Measurements from ENCODE around the gene SPSB1. TPM values are rescaled to one million over a fixed set of nuclear protein-coding genes. Genes with fewer than 3 reads are reported as not detected.

SPSB1 gene
- total and polyA plus RNA-seq, 2 donors from 2014 or later: 12.7 to 25.9 TPM

- Histone ChIP-seq H3K36me3 (ENCODE audit: control insufficient read depth in 2 of 3, insufficient read depth in 3 of 3, low read length in 3 of 3) (no peaks in the 10 kb centered on the region), H3K27me3 (ENCODE audit: control insufficient read depth, insufficient read depth, low read length) (no peaks in the 10 kb centered on the region), H3K4me3 (ENCODE audit: low read length in 3 of 3) (no peak overlapping the region), H3K4me1 (ENCODE audit: control insufficient read depth in 2 of 3, insufficient read depth in 2 of 3, low read depth in 1 of 3, low read length in 3 of 3) (peaks cover 0 to 11% (median 0%) of the 10 kb centered on the region in 3 donors), H3K9ac (ENCODE audit: low read length in 3 of 3) (no peak overlapping the region), H3K27ac (ENCODE audit: low read depth in 2 of 2, low read length in 2 of 2) (no peak overlapping the region), H3K9me3 (ENCODE audit: control insufficient read depth in 2 of 3, insufficient read depth in 1 of 3, low read length in 3 of 3) (no peaks in the 10 kb centered on the region)
- FAIRE-seq: no peak
- TF ChIP-seq CTCF (IDR thresholded peaks at IDR 0.05; ENCODE audit: borderline replicate concordance, extremely low read depth, insufficient read depth): no peak
- DNase-seq: peak in 1 of 5 donors; percentile 30
- intact Hi-C loops (cut with DNase I): no loop called here
Observed at GRCh38 chr1:9402717-9403225, 110.1 kb downstream of the SPSB1 start.

- Histone ChIP-seq H3K9ac (ENCODE audit: low read length in 3 of 3) (no peak overlapping the region), H3K36me3 (ENCODE audit: control insufficient read depth in 2 of 3, insufficient read depth in 3 of 3, low read length in 3 of 3) (no peaks in the 10 kb centered on the region), H3K9me3 (ENCODE audit: control insufficient read depth in 2 of 3, insufficient read depth in 1 of 3, low read length in 3 of 3) (no peaks in the 10 kb centered on the region), H3K4me1 (ENCODE audit: control insufficient read depth in 2 of 3, insufficient read depth in 2 of 3, low read depth in 1 of 3, low read length in 3 of 3) (peaks cover 0 to 11% (median 0%) of the 10 kb centered on the region in 3 donors), H3K4me3 (ENCODE audit: low read length in 3 of 3) (no peak overlapping the region), H3K27ac (ENCODE audit: low read depth in 2 of 2, low read length in 2 of 2) (no peak overlapping the region), H3K27me3 (ENCODE audit: control insufficient read depth, insufficient read depth, low read length) (no peaks in the 10 kb centered on the region)
- peak in 1 of 5 donors; percentile 50 for DNase-seq
- FAIRE-seq: no peak
- intact Hi-C loops (cut with DNase I): no loop called here
- TF ChIP-seq CTCF (IDR thresholded peaks at IDR 0.05; ENCODE audit: borderline replicate concordance, extremely low read depth, insufficient read depth): no peak
Observed at GRCh38 chr1:9404117-9404914, 111.6 kb downstream of the SPSB1 start.

GRCh38 chr1:9406111-9406510, 113.4 kb downstream of the SPSB1 start:
- intact Hi-C loops (cut with DNase I): no loop called here

More at GRCh38 chr1:9406111-9406510, 113.4 kb downstream of the SPSB1 start:
- TF ChIP-seq CTCF (IDR thresholded peaks at IDR 0.05; ENCODE audit: borderline replicate concordance, extremely low read depth, insufficient read depth): no peak
- H3K27me3 ChIP-seq (ENCODE audit: control insufficient read depth, insufficient read depth, low read length): no peaks in the 10 kb centered on the region
- DNase-seq: peak in 1 of 5 donors; percentile 12
- no peaks in the 10 kb centered on the region for H3K4me1 ChIP-seq (ENCODE audit: control insufficient read depth in 2 of 3, insufficient read depth in 2 of 3, low read depth in 1 of 3, low read length in 3 of 3)
- no peak for FAIRE-seq
- H3K4me3 ChIP-seq (ENCODE audit: low read length in 3 of 3): no peak overlapping the region
- no peaks in the 10 kb centered on the region for H3K36me3 ChIP-seq (ENCODE audit: control insufficient read depth in 2 of 3, insufficient read depth in 3 of 3, low read length in 3 of 3)
- no peak overlapping the region for H3K27ac ChIP-seq (ENCODE audit: low read depth in 2 of 2, low read length in 2 of 2)
- H3K9me3 ChIP-seq (ENCODE audit: control insufficient read depth in 2 of 3, insufficient read depth in 1 of 3, low read length in 3 of 3): no peaks in the 10 kb centered on the region
- H3K9ac ChIP-seq (ENCODE audit: low read length in 3 of 3): no peak overlapping the region

Measured in kidney (tissue), 14 donors.